SIG-M5 (cell line): ENCODE results near the gene BRF1.

Experiments used
- DNase-seq: peaks from one replicate; lab custom pipeline; 2025; lab: John Stamatoyannopoulos, UW

Gene BRF1

DNA sequence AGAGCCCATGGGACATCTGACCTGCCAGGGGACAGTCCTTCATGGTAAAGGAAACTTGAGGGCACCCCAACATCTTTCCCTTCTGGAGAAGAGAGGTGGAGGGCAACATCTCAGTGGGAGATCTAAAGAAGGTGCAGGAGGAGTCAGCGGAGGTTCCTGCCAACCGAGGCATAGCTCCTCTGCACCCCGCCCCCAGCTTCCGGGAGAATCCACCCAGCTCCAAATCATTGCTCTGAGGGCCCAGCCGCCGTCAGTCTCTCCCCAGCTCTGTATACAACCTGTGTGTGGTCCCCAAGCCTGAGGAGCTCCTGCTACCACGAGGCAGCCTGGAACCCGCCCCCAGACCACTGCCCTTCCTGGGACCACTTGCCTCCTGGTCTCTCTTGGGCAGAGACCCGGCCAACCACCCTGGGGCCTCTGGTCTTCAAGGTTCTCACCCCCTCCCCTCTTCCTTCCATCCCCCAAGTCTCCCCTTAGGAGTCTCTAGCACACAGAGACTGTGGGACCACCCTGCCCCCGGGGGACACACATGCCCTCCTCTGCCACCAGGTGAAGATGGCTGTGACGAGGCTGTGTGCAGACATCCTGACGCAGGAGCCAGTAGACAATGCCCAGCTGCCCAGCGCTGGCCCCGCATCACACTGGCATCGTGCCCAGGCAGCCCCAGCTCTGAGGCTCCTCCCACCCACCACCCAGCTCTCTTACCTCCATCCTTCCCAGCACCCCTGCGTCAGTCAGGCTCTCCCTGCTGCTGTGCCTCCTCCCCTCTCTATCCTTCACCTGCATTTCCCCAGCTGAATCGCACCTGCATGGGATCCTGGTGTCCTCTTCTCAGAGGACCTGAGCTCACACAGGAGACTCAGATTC is 106.7 kb downstream of the BRF1 start:
- no peak for DNase-seq

DNA sequence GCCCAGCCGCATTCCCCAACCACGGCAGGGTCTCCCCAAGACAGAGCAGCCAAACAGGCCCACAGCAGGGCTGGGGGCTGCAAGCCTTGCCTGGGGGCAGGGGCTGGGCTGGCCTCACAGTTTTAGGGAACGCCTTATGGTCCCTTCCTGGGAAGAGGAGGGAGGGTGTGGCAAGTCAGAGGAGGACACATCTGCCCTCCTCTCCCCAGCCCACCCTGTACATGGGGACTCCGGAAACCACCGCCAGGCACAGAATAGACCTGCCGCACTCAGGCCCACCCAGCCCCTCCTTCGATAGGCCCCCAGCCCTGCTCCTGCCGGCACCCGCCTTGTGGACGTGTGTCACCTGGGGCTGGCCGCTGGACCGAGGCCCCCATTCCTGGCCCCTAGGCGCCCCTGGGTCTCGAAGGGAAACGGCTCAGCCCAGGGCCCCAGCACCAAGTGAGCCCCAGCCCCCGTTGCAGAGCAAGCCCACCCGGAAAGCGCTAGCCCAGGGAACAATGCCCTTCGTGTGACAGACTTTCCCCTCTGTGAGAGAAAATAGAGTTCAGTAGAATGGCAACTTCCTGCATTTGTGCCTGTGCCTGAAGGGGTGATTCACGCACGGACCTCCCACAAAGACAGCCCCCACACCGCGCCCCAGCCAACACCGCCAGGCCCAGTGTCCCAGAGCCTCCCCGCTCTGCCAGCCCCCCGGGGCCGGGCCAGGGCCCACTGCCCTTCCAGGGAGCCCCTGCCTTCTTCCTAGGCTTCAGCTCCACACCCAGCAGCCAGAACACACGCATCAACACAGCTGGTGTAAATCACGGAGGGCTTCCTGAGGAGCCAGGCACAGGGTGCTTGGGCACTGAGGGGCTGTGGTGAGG is 107.7 kb downstream of the BRF1 start:
- DNase-seq, result no peak

DNA sequence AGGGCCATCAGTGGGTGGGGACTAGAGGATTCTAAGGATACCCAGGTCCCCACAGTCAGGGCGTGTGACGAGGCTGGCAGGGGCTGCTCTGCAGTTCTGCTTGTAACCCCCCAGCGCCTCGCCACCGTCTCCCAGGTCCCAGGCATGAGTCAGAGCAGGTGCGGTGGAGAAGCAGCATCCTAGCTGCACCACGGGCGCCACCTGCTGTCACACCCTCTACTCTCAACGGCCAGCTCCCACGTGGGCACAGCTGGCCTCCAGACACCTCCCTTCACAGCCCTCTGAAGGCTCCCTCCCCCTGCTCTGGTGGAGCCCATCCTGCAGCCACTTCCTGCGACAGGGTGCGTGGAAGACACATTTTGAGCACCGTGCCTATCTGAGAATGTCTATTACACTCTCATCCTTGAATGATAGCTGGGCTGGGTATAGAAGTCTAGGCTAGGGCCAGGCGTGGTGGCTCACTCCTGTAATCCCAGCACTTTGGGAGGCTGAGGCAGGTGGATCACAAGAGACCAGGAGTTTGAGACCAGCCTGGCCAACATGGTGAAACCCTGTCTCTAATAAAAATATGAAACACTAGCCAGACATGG is 112.8 kb downstream of the BRF1 start:
- no peak for DNase-seq

DNA sequence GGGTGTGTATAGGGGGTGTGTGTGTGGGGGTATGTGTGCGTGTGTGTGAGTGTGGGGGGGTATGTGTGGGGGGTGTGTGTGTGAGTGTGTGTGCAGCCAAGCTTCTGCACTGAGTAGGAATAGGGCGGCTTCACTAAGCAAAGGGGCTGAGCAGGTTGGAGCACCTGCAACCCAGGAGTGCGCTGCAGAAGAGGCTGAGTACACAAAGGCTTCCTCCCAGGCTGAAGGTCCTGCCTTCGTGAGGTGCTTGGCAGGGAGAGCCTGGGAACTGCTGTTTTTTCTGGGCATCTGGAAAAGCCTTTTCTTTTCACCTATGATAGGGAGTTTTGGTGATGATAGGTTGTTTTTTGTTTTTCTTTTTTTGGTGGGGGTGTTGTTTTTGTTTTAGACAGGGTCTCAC is 113.7 kb downstream of the BRF1 start:
- no peak for DNase-seq

DNA sequence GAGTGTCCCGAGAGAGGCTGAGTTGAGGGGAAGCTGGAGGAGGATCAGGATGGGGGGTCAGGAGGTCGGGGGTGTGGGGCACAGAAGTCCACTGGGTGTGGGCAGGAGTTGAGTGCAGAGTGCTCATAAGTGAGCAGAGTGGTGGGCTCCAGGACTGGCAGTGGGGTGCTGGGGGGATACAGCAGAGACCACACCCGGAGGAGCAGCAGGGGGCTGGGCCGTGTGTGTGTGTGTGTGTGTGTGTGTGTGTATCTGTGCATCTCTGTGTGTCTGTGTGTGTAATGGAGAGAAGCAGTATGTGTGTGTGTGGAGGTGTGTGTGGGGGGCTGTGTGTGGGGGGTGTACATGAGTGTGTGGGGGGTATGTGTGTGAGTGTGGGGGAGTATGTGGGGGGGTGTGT is 114.8 kb downstream of the BRF1 start:
- DNase-seq, result no peak

DNA sequence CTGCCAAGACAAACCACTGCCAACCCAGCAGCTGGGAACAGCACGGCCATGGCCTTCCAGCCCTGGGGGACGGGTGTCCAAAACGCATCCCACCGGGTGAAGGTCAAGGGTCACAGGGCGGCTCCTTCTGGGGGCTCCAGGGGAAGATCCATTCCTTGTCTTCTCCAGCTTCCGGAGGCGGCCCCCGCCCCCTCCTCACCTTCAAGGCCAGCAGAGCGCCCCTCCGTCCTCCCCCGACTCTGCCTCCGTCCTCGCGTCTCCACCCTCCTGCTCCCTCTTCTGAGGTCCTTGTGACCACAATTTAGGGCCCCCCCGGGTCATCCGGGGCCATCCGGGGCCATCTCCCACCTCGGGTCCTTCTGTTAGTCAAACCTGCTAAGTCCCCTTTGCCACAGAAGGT is 115.8 kb downstream of the BRF1 start:
- DNase-seq, result no peak

DNA sequence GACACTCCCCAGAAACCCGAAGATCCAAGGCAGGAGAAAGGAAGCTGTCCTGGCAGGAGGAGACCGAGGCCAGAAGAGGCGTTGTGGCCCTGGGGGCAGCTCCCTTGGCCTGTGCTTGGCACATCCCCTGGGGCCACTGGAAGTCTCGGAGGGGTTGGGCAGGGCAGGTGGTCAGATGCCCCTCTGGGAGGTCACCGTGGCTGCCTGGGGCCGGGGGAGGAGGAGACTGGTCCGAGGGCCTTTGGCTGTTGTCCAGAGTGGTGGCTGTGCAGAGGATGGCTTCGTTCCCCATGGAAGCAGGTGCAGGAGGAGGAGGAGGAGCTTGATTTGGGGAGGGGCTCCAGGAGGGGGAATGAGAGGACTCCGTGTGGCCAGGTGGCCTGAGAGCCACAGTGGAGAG is 116.3 kb downstream of the BRF1 start:
- DNase-seq, result no peak

DNA sequence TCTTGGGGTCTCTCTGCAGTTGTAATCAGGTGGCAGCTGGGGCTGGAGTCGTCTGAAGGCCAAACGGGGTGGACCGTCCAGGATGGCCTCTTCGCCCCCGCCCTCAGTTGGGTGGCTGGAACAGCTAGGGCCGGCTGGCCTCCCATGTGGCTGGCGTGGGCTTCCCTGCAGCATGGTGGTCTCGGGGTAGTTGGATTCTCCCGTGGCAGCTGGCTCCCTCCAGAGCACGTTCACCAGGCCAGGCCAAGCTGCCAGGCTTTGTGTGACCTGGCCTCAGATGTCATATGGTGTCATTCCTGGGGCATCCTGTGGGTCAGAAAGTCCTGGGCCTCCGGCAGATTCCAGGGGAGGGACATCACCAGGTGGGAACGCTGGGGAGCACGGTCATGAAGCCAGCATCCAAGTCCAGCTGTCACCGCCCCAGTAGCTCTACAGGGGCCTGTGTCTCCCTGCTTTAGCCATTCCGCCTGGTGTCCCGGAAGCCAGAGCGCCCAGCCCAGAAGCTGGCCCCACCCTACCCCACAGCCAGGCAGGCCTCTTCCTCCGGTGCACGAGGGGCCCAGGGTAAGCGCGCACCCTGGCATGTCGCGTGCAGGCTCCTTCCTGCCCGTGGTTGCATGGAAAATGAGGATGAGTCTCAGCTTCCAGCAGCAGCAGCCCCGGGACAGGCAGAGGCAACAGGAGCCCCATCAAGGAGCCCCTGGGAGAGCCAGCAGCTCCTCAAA is 118.3 kb downstream of the BRF1 start:
- no peak for DNase-seq

DNA sequence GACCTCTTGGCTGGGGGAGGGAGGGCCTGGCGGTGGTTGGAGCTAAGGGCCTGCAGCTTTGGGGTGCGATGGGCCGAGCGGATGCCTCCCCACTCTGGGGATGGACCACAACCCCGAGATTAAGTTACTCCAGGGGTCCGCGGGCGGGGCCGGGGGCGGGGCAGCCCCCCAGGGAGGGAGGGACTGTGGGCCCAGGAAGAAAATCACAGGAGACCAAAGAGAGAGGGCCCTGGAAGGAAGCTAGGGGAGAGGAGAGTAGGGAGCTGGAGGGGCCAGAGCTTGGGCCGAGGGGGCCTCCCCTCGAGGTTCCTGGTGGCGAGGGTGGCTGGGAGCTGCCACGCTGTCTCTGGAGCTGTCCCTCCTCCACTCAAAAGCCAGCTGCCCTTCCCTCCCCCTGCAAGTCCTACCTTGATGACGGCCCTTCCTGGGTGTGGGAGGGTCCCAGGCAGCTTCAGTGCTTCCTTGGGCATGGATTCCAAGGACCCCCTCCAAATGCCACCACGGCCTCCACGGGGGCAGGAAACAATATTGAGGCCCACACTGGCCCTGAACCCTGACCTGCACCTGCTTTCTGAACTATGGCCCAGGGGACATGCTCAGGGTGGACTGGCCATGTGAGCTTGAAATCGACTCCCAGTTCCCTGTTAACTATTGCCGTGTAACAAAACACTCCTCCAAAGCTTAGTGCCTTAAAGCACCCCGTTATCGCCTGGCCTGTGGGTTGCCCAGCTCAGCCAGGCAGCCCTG is 119.1 kb downstream of the BRF1 start:
- no peak for DNase-seq

DNA sequence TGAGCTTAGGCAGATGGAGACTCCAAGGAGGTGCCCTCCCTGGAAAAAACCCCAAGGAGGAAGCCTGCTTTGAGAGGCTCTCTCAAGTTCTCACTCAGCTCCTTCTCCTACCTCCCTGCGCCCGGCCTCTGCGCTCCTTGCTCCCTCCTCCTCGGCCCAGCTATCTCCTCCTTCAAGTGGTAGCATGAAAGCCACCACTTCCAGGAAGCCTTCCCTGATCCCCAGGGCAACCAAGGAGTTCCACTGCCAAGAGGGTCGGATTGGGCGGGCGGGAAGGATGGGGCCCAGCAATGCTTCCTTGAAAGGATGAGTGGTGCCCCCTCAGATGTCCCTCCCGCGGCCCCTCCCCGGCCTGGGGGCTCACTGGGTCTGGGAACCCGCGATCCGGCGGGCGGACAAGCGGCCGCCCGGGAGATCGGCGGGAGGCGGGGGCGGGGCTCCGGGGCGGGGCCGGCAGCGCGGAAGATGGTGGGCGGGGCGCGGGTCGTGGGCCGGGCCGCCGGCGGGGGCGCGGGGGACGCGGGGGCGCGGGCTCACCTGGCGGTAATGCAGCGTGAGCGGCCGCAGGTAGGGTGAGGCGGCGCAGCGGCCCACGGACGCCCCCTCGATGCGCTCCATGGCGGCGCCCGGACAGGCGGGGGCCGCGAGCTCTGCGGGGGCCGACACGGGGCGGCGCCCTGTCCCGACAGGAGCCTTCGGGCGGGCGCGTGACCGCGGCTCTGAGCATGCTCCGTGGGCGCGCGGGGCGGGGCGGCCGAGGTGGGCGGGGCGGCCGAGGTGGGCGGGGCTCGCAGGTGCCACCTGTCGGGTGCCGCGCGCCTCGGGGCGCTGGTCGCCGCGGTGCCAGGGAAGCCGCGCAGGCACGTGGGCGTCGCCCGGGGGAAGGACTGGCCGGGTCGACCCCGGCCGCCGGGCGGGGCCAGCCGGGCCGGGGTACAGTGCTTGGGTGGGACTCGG is 119.9 kb downstream of the BRF1 start, which contains the start of gene NUDT14:
NUDT14 (minus strand) TSS at position 721 of the 957 bp plus-strand sequence; CDS start at position 618, 103 bp downstream.
- DNase-seq, result no peak

DNA sequence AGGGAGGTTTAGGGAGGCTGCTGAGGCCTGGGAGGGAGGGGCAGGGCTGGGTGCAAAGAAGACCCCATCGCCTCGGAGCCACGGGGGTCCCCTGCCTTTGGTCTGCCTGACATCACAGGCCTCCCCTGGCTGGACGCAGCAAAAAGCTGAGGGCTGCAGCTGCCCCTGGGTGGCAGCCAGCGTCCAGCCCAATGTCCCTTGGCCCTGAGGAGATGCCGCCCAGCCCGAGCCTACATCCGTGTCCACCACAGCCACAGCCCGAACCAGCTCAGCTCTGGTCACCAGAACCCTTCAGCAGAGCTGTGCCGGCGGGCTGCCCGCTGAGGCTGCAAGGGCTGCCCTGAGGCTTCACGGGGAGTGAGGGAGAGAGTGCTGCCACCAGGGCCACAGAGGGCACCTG is 121.6 kb downstream of the BRF1 start:
- no peak for DNase-seq

DNA sequence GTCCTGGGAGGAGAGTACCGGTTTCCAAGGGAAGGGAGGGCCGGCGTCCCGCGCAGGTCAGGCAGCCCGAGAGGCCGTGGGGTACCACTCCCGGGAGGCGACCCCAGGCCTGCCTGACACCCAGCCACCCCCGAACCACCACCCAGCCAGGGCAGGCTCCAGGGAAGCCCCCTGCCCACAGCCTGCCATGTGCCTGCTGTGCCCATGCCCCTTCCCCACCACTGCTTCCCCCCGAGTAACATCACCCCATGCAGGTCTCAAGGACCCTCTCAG is 122.0 kb downstream of the BRF1 start:
- DNase-seq, result no peak

DNA sequence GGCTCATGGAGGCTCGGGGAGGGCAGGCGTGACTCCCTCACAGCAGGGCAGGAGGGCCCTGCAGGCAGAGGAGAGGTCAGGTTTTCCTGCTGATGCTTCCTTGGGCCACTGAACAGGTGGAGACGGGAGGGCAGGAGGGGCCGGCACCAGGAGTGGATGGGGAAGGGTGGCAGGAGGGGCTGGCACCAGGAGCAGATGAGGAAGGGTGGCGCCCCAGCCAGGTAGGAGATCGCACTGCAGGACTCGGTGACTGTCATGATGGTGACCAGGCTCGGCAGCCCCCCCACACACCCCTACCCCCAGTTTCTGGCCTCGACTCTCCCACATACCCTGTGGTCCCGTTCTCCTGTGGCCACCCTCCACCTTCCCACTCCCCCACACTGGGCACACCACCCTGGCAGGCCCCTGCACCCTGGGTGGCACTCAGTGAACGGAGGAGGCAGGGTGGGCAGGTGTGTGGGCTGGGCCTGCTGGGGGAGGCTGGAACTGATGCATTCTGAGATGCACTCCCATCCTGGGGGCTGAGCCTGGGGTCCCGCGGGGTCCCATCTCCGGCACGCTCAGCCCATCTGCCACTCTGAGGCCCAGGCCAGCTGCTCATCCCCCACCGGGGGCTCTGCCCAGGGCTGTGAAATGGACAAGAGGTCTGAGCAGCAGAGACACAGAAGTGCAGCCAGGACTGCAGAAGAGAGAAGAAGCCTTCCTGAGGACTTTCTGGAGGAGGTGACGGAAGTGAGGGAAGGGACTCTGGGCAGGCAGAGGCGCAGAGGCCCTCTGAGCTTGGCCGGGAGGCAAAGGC is 122.5 kb downstream of the BRF1 start:
- no peak for DNase-seq

DNA sequence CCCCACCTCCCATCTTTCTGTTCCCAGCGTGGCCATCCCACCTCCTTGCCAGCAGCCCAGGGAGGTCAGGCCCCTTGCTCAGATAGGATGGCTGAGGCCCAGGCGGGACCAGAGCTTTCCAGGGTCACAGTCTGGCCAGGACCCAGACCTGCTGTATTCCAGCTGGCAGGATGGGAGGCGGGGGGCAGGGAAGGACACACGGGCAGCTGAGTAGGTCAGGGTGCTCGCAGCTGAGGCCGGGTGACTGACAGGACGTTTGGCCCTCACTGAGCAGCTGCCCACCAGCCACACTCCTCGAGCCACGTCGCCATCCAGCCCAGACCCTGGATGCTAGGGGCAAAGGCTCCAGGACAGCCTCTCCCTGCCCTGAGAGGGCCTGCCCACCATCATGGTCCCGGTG is 123.7 kb downstream of the BRF1 start:
- DNase-seq, result no peak

DNA sequence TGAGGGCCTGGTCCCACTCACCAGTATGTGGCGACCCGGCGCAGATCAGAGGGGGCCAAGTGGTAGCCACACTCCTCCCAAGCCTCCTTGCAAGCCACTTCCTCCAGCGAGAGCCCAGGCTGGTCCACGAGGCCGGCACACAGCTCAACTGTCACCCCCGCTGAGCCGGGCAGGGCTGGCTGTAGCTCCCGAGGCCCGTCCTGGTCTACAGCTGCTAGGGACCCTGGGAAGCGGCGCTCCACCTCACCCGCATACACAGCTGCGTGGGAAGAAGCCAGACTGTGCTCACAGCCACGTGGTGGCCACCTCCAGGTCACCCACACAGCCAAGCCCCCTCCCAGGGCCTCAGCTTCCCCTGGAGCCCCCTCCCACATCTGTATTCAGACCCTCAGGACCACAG is 124.3 kb downstream of the BRF1 start:
- DNase-seq, result no peak

DNA sequence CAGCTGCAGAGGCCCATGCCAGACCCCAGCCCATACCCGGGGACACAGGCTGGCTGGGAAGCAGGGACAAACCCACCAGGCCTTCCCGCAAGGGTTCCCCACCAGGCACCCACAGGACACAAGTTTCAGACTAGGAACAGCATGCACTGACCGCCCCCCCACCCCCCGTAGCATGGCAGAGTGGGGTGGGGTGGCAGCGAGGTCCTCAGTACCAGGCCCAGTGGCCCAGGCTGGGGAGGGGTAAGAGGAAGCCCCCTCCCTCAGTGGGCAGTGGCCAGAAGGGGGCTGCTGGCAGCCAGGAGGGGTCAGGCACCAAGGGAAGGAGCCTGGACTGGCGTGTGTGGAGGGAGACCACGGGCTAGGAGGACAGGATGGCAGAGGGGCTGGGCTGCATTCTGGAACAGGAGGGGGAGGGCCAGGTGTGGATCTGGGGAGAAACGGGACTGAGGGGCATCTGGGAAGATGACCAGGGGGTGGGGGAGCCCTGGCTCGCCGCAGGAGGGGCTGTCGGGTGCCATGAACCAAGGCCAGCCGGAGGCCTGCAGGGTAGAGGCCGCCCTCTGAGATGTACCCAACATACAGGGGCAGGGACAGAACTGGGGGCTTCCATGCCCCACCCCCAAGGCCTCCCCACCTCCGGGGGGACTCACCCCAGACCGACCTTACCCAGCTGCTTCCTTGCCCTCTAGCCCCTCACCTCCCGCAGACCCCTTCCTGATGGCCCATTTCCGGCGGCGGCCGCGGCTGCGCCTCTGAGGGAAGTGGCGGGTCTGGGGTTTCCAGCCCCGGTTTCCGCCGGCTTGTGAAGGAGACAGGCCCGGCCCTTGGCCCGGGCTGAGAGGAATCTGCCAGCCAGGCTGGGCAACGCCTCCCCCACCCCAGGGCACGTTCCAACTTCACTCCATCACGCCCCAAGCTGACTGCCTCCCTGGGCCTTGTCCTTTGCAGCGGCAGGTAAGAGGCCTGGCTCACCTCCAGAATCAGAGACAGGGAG is 126.6 kb downstream of the BRF1 start:
- DNase-seq, result no peak

DNA sequence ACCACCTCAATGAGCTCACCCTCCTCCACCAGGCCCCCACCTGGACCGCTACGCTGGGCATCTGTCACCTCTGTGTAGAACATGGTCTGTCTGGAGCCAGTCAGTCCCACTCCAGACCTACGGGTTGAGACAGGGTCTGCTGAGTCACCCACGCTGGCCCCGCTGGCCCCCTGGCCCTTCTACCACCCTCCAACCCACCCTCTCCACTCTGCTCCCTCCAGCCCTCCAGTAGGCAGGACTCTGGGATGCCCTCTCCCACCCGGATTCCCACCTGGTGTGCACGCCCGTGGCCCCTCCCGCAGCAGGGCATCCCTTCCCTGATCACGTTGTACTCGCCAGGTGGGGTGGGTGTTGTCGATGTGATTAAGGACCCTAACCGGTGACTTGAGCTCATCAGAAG is 127.7 kb downstream of the BRF1 start:
- no peak for DNase-seq

DNA sequence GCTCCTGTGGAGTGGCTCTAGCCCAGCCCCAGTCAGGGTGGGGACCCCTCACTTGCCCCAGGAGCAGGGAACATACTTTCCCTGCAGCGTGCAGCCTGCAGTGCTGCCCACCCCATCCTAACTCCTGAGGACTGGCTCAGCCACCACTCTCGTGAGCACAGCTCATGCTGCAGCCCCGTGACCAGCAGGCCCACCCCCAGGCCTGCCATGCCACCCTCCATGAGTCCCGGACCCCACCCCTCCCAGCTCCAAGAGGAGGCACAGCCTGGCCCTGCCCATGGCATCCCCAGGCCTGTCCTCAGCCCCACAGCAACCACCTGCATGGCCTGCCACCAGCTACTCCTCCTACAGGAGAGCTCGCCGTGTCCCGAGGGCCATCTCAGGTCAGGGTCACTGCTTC is 128.3 kb downstream of the BRF1 start:
- no peak for DNase-seq
